GM18526 (cell line): ENCODE results near the gene PLSCR3.
A peak's percentile ranks its signal among the peaks of the same experiment; 100 is the strongest.

Source experiments
- POLR2A ChIP-seq: IDR thresholded peaks from 3 replicates; pipeline ENCODE4 v1.6.1; 2011; ENCODE audit not compliant: insufficient read length; ENCODE audit errors: extremely low read depth

PLSCR3 gene

GRCh38 chr17:7403727-7403976 is 9.3 kb upstream of the PLSCR3 start:
- TF ChIP-seq POLR2A = no peak

- TF ChIP-seq POLR2A = no peak
Observed at GRCh38 chr17:7403043-7403726, 8.9 kb upstream of the PLSCR3 start.

DNA sequence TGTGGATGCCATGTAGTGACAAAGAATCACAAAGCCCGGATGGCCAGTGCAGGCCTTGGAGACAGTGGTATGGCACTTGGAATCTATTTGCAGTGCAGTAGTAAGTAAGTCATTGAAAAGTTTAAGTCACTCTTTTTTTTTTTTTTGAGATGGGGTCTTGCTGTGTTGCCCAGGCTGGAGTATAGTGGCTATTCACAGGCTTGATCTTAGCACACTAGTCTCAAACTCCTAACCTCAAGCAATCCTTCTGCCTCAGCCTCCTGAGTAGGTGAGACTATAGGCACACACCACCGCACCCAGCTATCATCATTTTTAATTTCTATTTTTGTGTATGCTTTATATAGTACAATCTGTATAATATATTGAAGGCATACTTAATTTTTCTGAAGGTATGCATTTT is 4.3 kb upstream of the PLSCR3 start:
- no peak for TF ChIP-seq POLR2A

- no peak for TF ChIP-seq POLR2A
Observed at GRCh38 chr17:7396147-7396546, 1.8 kb upstream of the PLSCR3 start.

- peak; percentile 42 for TF ChIP-seq POLR2A
Observed at GRCh38 chr17:7393613-7394451, 493 bp downstream of the PLSCR3 start.

DNA sequence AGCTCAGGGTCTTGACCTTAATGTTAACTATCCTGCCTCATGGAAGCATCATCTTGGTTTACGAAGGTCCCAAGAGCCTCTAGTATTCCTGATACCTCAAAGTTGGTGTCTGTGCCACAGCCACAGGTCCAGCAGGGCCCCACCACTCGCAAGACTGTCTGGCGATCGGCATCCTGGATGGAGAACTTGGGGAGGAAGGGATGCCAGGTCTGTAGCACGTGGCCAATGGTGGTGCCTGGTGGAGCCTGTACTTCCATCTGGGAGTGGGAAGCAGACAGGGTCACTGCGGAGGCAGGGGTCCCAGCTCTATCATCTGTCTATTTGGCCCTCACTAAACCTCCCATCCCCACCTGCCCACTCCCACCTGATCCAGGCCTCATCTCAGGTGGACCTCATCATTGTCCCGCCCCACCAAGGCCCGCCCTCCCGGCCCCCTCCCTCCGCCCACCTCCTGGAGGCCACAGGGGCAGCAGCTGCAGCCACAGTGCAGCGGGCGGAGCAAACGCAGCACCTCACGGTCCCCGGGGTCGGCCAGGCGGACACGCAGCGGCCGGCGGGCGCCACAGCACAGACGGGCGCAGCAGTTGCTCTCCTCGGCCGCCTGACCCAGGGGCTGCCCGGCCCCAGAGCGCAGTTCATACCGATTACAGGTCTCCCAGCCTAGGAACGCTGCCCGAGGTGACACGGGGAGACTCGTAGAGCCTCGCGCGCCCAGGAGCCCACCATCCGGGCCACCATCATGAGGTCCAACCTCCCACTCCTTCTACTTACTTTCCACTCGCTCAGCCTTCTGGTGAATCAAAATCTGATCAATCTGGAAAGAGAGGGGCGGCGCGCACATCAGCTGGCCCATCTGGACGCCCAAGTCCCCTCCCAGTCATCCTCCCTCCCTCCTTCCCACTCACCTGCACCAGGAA is 1.4 kb downstream of the PLSCR3 start:
- no peak for TF ChIP-seq POLR2A

GRCh38 chr17:7391307-7391706 is 3.0 kb downstream of the PLSCR3 start:
- no peak for TF ChIP-seq POLR2A

DNA sequence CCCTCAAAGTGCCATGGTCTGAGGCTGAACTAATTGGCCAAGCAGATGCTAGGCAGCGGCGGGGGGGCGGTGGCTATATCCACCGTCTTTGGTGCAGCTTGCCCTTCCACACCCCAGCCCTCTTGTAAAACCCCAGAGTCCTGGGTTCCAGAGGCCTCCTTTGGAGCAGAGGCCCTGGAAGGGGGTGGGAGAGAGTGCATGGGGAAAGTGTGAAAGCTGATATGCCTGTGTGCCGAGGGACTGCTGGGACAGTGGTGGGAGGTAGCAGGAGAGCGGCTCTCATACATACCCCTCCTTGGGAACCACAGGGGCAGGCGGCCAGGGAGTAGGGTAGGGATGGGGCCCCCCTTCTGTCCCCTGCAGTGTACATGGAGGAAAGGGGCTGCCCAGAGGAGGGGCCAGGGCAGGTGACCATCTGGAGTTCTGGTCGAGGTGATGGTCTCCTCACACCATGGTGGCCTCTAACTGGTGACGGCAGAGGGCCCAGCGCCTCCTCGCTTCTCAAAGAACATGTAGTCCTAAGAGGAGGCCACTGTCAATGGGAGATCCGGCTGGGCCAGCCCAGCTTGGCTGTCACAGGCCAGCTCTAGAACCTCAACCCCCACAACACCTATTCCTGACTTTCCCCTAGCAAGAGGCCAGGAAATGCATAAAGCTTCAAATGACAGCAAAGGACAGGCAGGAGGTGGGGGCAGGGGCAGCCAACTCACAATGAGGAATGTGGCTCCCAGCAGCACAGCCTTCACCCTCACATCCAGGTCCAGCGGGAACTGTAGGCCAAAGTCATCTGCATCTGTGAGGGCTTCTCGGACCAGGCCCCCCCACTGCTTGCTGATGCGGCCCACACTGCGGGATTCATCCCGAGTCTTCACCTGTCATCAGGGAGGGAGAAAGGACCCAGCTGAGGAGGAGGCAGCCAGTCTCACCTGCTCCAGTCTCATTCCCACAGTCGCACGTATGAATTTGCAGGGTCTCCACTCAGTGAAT is 4.1 kb downstream of the PLSCR3 start:
- TF ChIP-seq POLR2A = no peak

DNA sequence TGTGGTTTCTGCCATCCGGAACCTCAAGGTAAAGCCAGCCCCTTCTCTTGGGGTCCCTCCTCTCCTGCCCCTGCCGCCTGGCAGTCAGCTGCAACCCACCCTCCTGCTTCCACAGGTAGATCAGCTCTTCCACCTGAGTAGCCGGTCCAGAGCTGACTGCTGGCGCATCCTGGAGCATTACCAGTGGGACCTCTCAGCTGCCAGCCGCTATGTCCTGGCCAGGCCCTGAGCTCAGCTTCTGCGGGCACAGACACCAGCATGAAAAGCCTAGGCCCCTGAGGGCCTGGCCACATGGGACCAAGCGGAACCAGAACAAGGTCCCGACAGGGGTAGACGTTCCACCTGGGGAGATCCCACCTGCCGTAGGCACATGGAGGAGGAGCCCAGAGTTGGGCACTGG is 5.5 kb downstream of the PLSCR3 start:
- TF ChIP-seq POLR2A = no peak

DNA sequence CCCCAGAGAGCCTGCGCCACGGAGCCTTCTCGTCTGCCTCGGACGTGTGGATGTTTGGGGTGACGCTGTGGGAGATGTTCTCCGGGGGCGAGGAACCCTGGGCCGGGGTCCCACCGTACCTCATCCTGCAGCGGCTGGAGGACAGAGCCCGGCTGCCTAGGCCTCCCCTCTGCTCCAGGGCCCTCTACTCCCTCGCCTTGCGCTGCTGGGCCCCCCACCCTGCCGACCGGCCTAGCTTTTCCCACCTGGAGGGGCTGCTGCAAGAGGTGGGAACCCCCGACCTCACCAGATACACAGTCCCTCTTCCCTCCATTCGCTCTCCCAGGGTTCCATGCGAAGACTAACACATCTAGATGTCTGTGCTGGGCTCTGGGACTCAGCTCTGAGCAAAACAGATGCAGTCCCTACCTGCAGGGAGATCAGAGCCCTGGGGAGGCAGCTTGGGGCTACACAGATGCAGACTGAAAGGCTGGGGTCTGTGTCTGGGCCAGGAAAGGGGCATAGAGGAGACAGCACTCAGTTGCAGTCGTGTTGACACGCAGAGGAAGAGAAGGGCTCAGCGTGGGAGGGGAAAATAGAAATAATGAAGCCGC is 9.7 kb downstream of the PLSCR3 start:
- TF ChIP-seq POLR2A = no peak

DNA sequence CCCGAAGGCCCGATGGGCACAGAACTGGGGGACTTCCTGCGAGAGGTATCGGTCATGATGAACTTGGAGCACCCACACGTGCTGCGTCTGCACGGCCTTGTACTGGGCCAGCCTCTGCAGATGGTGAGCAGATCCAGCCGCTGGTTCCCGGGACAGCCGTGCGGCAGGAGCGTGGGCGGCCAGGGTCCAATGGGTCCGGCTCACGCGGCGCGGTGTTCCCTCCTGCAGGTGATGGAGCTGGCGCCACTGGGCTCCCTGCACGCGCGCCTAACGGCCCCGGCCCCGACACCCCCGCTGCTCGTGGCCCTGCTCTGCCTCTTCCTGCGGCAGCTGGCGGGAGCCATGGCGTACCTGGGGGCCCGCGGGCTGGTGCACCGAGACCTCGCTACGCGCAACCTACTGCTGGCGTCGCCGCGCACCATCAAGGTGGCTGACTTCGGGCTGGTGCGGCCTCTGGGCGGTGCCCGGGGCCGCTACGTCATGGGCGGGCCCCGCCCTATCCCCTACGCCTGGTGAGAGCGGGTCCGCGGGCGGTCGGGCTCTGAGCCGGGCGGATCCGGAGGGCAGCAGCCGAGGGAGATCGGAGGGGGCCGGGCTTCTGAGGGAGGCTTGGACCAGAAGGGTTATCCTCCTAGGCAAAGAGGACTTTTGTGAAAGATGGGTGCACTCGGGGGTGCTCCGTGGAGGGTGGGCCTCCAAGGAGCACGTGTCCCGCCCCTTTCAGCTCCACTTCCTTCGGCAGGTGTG is 10.4 kb downstream of the PLSCR3 start:
- TF ChIP-seq POLR2A = peak; percentile 45

GRCh38 chr17:7383371-7383741 is 11.0 kb downstream of the PLSCR3 start:
- TF ChIP-seq POLR2A = no peak

- no peak for TF ChIP-seq POLR2A
Observed at GRCh38 chr17:7382901-7383300, 11.4 kb downstream of the PLSCR3 start.
